HG03045 (cell line): ENCODE measurements around the gene NID1.
"Not testable (repeated sequence)": the region's sequence is repeated elsewhere in the genome, so short reads cannot be mapped to it uniquely, and the experiment has no call there.

Experiments used
- ATAC-seq: cut with Tn5 transposase; IDR thresholded peaks from one replicate; pipeline ENCODE4 v1.9.1; 2021; ENCODE audit warnings: mild to moderate bottlenecking, moderate library complexity; ENCODE audit not compliant: unreplicated experiment

The NID1 gene

GRCh38 chr1:236064674-236065508 lies at the start of gene NID1:
Gene NID1 (minus strand): TSS chr1:236065090. CDS start chr1:236065079, 11 bp downstream.
- ATAC-seq = peak; percentile 27

GRCh38 chr1:236114076-236114747 lies 49.3 kb upstream of the NID1 start:
- ATAC-seq = no peak

GRCh38 chr1:236113324-236114032 lies 48.6 kb upstream of the NID1 start:
- ATAC-seq = no peak

- no peak for ATAC-seq
Measured at GRCh38 chr1:236112332-236112627, 47.4 kb upstream of the NID1 start.

GRCh38 chr1:236111527-236112331 lies 46.8 kb upstream of the NID1 start:
- no peak for ATAC-seq

- no peak for ATAC-seq
Measured at GRCh38 chr1:236110137-236110536, 45.2 kb upstream of the NID1 start.

GRCh38 chr1:236108027-236108648 lies 43.2 kb upstream of the NID1 start:
- no peak for ATAC-seq

GRCh38 chr1:236107121-236107907 lies 42.4 kb upstream of the NID1 start:
- ATAC-seq = no peak

GRCh38 chr1:236103646-236104218 lies 38.8 kb upstream of the NID1 start:
- no peak for ATAC-seq

- no peak for ATAC-seq
Measured at GRCh38 chr1:236103059-236103458, 38.2 kb upstream of the NID1 start.

- no peak for ATAC-seq
Measured at GRCh38 chr1:236102611-236103010, 37.7 kb upstream of the NID1 start.

- ATAC-seq = no peak
Measured at GRCh38 chr1:236101233-236102200, 36.6 kb upstream of the NID1 start.

- ATAC-seq = no peak
Measured at GRCh38 chr1:236100799-236101198, 35.9 kb upstream of the NID1 start.

GRCh38 chr1:236099355-236099974 lies 34.6 kb upstream of the NID1 start:
- ATAC-seq = no peak

- no peak for ATAC-seq
Measured at GRCh38 chr1:236098267-236098666, 33.4 kb upstream of the NID1 start.

- not testable (repeated sequence) for ATAC-seq
Measured at GRCh38 chr1:236096660-236097482, 32.0 kb upstream of the NID1 start.
